ENCODE results near the gene CAPN5. TPM values are rescaled to one million over a fixed set of nuclear protein-coding genes. Genes with fewer than 3 reads are reported as not detected.
A peak's percentile ranks its signal among the peaks of the same experiment; 100 is the strongest.
"Not testable (repeated sequence)": the region's sequence is repeated elsewhere in the genome, so short reads cannot be mapped to it uniquely, and the experiment has no call there.

CAPN5 gene
- total RNA-seq, 2 donors from 2014 or later, result 0.19 to 0.93 TPM

GRCh38 chr11:77038029-77038824 lies 28.5 kb upstream of the CAPN5 start:
- H3K9me3 Mint-ChIP-seq, result no peaks in the 10 kb centered on the region
- peak overlapping the region; percentile 37 for H3K4me3 Mint-ChIP-seq
- peaks cover 37% of the 10 kb centered on the region for H3K27me3 Mint-ChIP-seq
- H3K36me3 Mint-ChIP-seq (ENCODE audit: low read depth), result no peaks in the 10 kb centered on the region
- no peak overlapping the region for H3K27ac Mint-ChIP-seq
- no peak for ATAC-seq (replicated peaks)
- H3K4me1 Mint-ChIP-seq, result peaks cover 5% of the 10 kb centered on the region

DNA sequence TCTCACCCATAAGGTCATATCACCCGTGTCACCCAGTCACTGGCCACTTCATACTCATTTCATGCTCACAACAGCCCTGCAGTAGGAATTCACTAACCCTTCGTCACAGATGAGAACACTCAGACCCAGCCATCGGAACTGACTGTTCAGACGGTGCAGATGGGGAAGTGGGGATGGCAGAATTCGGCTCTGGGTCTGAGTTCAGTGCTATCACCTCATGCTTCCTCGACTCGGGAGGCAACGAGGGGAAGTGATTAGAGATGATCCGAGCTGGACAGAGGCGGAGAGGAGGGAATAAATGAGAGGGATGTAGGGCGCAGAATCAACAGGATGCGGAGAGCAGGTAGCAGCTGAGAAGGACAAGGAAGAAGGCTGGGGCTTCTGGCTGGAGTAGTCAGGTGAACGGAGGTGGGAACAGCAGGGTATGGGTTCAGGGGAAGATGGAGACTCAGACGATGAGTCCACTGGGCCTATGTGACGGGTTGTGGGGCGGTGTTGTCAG lies 27.9 kb upstream of the CAPN5 start:
- Mint-ChIP-seq H3K36me3 (ENCODE audit: low read depth) (no peaks in the 10 kb centered on the region), H3K4me3 (peak overlapping the region; percentile 37), H3K27ac (no peak overlapping the region), H3K4me1 (peaks cover 5% of the 10 kb centered on the region), H3K9me3 (no peaks in the 10 kb centered on the region), H3K27me3 (peaks cover 37% of the 10 kb centered on the region)
- ATAC-seq (replicated peaks), result peak; percentile 42

GRCh38 chr11:77039491-77040400 lies 27.0 kb upstream of the CAPN5 start:
- peak overlapping the region; percentile 37 for H3K4me3 Mint-ChIP-seq
- no peak overlapping the region for H3K27ac Mint-ChIP-seq
- peak; percentile 24 for ATAC-seq (replicated peaks)
- H3K36me3 Mint-ChIP-seq (ENCODE audit: low read depth), result no peaks in the 10 kb centered on the region
- peaks cover 5% of the 10 kb centered on the region for H3K4me1 Mint-ChIP-seq
- peaks cover 37% of the 10 kb centered on the region for H3K27me3 Mint-ChIP-seq
- no peaks in the 10 kb centered on the region for H3K9me3 Mint-ChIP-seq

- Mint-ChIP-seq H3K4me3 (peak overlapping the region; percentile 32), H3K4me1 (peaks cover 5% of the 10 kb centered on the region), H3K27ac (no peak overlapping the region), H3K27me3 (peaks cover 37% of the 10 kb centered on the region), H3K9me3 (no peaks in the 10 kb centered on the region), H3K36me3 (ENCODE audit: low read depth) (no peaks in the 10 kb centered on the region)
- no peak for ATAC-seq (replicated peaks)
Observed at GRCh38 chr11:77040401-77040777, 26.4 kb upstream of the CAPN5 start.

- Mint-ChIP-seq H3K4me1 (peaks cover 5% of the 10 kb centered on the region), H3K27me3 (peaks cover 37% of the 10 kb centered on the region), H3K27ac (no peak overlapping the region), H3K4me3 (peak overlapping the region; percentile 32), H3K9me3 (no peaks in the 10 kb centered on the region), H3K36me3 (ENCODE audit: low read depth) (no peaks in the 10 kb centered on the region)
- no peak for ATAC-seq (replicated peaks)
Observed at GRCh38 chr11:77040889-77041288, 25.9 kb upstream of the CAPN5 start.

GRCh38 chr11:77042111-77042726 lies 24.6 kb upstream of the CAPN5 start:
- peaks cover 31% of the 10 kb centered on the region for H3K27me3 Mint-ChIP-seq
- H3K4me1 Mint-ChIP-seq, result peaks cover 10% of the 10 kb centered on the region
- no peak for ATAC-seq (replicated peaks)
- no peak overlapping the region for H3K4me3 Mint-ChIP-seq
- no peaks in the 10 kb centered on the region for H3K36me3 Mint-ChIP-seq (ENCODE audit: low read depth)
- H3K27ac Mint-ChIP-seq, result no peak overlapping the region
- H3K9me3 Mint-ChIP-seq, result no peaks in the 10 kb centered on the region

GRCh38 chr11:77044356-77044755 lies 22.4 kb upstream of the CAPN5 start:
- Mint-ChIP-seq H3K4me3 (no peak overlapping the region), H3K27ac (no peak overlapping the region), H3K27me3 (peaks cover 12% of the 10 kb centered on the region), H3K36me3 (ENCODE audit: low read depth) (no peaks in the 10 kb centered on the region), H3K9me3 (no peaks in the 10 kb centered on the region), H3K4me1 (peaks cover 5% of the 10 kb centered on the region)
- no peak for ATAC-seq (replicated peaks)

DNA sequence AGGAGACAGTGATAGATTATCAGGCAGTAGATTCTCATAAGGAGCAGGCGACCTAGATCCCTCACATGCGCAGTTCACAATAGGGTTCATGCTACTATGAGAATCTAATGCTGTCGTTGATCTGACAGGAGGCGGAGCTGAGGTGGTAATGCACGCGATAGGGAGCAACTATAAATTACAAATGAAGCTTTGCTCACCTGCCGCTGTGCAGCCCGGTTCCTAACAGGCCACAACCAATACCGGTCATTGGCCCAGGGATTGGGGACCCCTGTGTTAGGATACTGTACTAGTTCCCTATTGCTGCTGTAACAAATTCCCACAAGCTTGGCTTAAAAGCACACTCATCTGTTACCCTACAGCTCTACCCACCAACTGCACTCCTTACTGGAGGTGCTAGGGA lies 21.9 kb upstream of the CAPN5 start:
- peaks cover 12% of the 10 kb centered on the region for H3K27me3 Mint-ChIP-seq
- no peak overlapping the region for H3K27ac Mint-ChIP-seq
- no peak overlapping the region for H3K4me3 Mint-ChIP-seq
- H3K9me3 Mint-ChIP-seq, result no peaks in the 10 kb centered on the region
- no peaks in the 10 kb centered on the region for H3K36me3 Mint-ChIP-seq (ENCODE audit: low read depth)
- no peak for ATAC-seq (replicated peaks)
- peaks cover 5% of the 10 kb centered on the region for H3K4me1 Mint-ChIP-seq

- no peaks in the 10 kb centered on the region for H3K36me3 Mint-ChIP-seq (ENCODE audit: low read depth)
- H3K4me3 Mint-ChIP-seq, result peak overlapping the region; percentile 64
- ATAC-seq (replicated peaks), result peak; percentile 29
- H3K4me1 Mint-ChIP-seq, result peaks cover 5% of the 10 kb centered on the region
- no peaks in the 10 kb centered on the region for H3K9me3 Mint-ChIP-seq
- peaks cover 6% of the 10 kb centered on the region for H3K27me3 Mint-ChIP-seq
- H3K27ac Mint-ChIP-seq, result no peak overlapping the region
Observed at GRCh38 chr11:77046060-77046501, 20.7 kb upstream of the CAPN5 start.

- H3K4me1 Mint-ChIP-seq, result peaks cover 5% of the 10 kb centered on the region
- no peaks in the 10 kb centered on the region for H3K9me3 Mint-ChIP-seq
Observed at GRCh38 chr11:77047007-77047927, 19.5 kb upstream of the CAPN5 start.

GRCh38 chr11:77047928-77048446 lies 18.8 kb upstream of the CAPN5 start:
- not testable (repeated sequence) for H3K27me3 Mint-ChIP-seq; ATAC-seq (replicated peaks); H3K36me3 Mint-ChIP-seq (ENCODE audit: low read depth)

More at GRCh38 chr11:77047007-77047927, 19.5 kb upstream of the CAPN5 start:
- Mint-ChIP-seq H3K4me3 (peak overlapping the region; percentile 64), H3K27me3 (peaks cover 5% of the 10 kb centered on the region), H3K36me3 (ENCODE audit: low read depth) (no peaks in the 10 kb centered on the region), H3K27ac (peak overlapping the region; percentile 73)
- ATAC-seq (replicated peaks), result peak; percentile 96

DNA sequence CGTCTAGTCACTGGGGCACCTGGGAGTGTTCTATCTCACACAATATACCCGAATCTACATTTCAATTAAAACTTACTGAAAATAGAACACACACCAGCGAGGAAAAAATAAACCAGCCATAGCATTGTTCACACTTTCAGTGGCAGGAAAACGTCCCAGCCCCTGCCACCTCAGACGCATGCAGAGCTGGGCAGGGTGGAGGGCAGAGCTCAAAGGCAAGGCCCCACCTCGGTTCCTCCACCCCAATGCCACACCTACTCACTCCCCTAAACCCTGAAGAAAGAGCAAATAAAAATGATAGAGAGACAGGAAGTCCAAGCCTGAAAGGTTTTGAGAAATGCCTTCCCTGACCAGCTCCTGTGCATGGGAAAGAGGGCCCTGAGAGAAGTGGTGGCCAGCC lies 17.7 kb upstream of the CAPN5 start:
- ATAC-seq (replicated peaks), result no peak
- Mint-ChIP-seq H3K9me3 (no peaks in the 10 kb centered on the region), H3K4me3 (no peak overlapping the region), H3K27me3 (no peaks in the 10 kb centered on the region), H3K4me1 (peaks cover 5% of the 10 kb centered on the region), H3K36me3 (ENCODE audit: low read depth) (no peaks in the 10 kb centered on the region), H3K27ac (peak overlapping the region; percentile 36)

More at GRCh38 chr11:77047928-77048446, 18.8 kb upstream of the CAPN5 start:
- not testable (repeated sequence) for H3K4me3 Mint-ChIP-seq, H3K27ac Mint-ChIP-seq, H3K4me1 Mint-ChIP-seq, H3K9me3 Mint-ChIP-seq

DNA sequence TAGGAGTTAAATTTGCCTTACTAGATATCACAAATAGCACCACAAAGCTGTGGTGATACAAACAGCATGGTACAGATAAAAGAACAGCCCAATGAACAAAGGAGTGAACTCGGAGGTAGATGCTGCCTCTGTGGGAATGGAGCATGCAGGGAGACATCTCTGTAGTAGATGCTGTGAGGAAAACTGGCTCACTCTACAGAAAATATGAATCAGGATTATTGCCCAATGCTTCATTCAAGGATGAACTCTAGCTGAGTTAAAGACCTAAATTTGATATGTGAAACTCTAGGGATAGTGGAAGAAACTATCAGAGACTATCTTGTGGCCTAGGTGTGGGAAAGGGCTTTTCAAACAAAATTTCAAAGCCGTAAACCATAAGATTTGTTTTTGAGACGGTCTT lies 15.3 kb upstream of the CAPN5 start:
- Mint-ChIP-seq H3K4me3 (no peak overlapping the region), H3K4me1 (no peaks in the 10 kb centered on the region), H3K27me3 (no peaks in the 10 kb centered on the region), H3K36me3 (ENCODE audit: low read depth) (no peaks in the 10 kb centered on the region), H3K27ac (no peak overlapping the region), H3K9me3 (no peaks in the 10 kb centered on the region)
- ATAC-seq (replicated peaks), result no peak
